ENCODE results near the gene PRDM5.

DNA sequence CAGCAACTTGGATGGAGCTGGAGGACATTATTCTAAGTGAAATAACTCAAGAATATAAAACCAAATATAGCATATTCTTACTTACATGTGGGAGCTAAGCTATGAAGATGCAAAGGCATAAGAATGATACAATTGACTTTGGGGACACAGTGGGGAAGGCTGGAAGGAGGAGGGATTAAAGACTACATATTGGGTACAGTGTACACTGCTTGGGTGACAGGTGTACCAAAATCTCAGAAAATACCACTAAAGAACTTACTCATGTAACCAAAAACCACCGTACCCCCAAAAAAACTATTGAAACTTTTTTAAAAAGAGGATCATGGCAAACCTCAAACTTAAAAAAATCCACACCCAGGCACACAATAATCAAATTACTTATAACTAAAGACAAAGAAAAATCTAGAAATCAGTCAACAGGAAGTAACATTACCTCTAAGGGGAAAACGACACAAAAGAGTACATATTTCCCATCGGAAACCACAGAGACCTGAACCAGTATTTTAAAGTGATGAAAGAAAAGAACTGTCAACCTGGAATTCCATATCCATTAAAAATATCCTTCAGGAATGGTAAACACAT is 241.8 kb downstream of the PRDM5 start:
- TF ChIP-seq, protein P1, sequence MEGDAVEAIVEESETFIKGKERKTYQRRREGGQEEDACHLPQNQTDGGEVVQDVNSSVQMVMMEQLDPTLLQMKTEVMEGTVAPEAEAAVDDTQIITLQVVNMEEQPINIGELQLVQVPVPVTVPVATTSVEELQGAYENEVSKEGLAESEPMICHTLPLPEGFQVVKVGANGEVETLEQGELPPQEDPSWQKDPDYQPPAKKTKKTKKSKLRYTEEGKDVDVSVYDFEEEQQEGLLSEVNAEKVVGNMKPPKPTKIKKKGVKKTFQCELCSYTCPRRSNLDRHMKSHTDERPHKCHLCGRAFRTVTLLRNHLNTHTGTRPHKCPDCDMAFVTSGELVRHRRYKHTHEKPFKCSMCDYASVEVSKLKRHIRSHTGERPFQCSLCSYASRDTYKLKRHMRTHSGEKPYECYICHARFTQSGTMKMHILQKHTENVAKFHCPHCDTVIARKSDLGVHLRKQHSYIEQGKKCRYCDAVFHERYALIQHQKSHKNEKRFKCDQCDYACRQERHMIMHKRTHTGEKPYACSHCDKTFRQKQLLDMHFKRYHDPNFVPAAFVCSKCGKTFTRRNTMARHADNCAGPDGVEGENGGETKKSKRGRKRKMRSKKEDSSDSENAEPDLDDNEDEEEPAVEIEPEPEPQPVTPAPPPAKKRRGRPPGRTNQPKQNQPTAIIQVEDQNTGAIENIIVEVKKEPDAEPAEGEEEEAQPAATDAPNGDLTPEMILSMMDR (IDR thresholded peaks at IDR 0.05): no peak
- no peak for TF ChIP-seq EP300 (IDR thresholded peaks at IDR 0.05)
